K562 (cell line): Measurements from ENCODE around the gene PDE2A. TPM values are rescaled to one million over a fixed set of nuclear protein-coding genes. Genes with fewer than 3 reads are reported as not detected.

Experiments
- ATAC-seq: fragments of 200-7000 bp; cut with Tn5 transposase; 3 replicates; pipeline ENCODE4 v1.9.1; 2020; ENCODE audit warnings: moderate library complexity
- BruUV-seq: library from RNA; stranded (reverse); fragments of 400-500 nt; replicated peaks from 2 replicates; lab custom pipeline; 2021; lab: Mats Ljungman, UMichigan
- CTCF ChIA-PET: fragments of 300-600 bp; formaldehyde crosslinking; extraction: SDS; loops from one replicate; lab custom pipeline; 2021; ENCODE audit warnings: low intra/inter-chr PET ratio; lab: Yijun Ruan, JAX
- POLR2A ChIA-PET: fragments of 300-600, 350-650 bp; sonication (Branson Sonifier 250); formaldehyde crosslinking; extraction: SDS; loops from one replicate; lab custom pipeline; 2021; ENCODE audit warnings: antibody characterized with exemption, inconsistent platforms; lab: Yijun Ruan, JAX
- DNase-seq, 4 experiments: peaks; one replicate each; pipeline versions ENCODE4 v3.0.0 to v3.0.0-alpha.2; 2011 to 2018; ENCODE audit warnings: low spot score in 3 of 4, mixed read lengths in 3 of 4; ENCODE audit errors: extremely low read depth in 1 of 4
- FAIRE-seq: peaks from 2 replicates; lab custom pipeline; 2011; peaks lifted over from hg19 to GRCh38; lab: Jason Lieb, UNC
- H2AFZ ChIP-seq: 2 replicates; pipeline ENCODE4 v1.6.0; 2011; ENCODE audit warnings: low read depth, low read length, control low read depth, inconsistent platforms
- H3K27ac ChIP-seq: fragments of 200-600 bp; 3 replicates; pipeline ENCODE4 v1.8.0; 2011; ENCODE audit warnings: low read depth, mild to moderate bottlenecking, control low read depth, inconsistent platforms, low read length, moderate library complexity, mixed read lengths; ENCODE audit errors: extremely low read depth
- H3K27me3 ChIP-seq, 2 experiments: fragments of 300-600 bp in 1 of 2; 2 replicates in 1 of 2; 3 replicates in 1 of 2; pipeline versions ENCODE4 v1.6.0 to v1.8.0; 2011; ENCODE audit warnings: inconsistent platforms in 2 of 2, low read length in 2 of 2, mild to moderate bottlenecking in 1 of 2, mixed read lengths in 1 of 2, moderate library complexity in 1 of 2; ENCODE audit not compliant: control insufficient read depth in 2 of 2, insufficient read depth in 2 of 2
- H3K36me3 ChIP-seq: fragments of 300-600 bp; 3 replicates; pipeline ENCODE4 v1.8.0; 2011; ENCODE audit warnings: mild to moderate bottlenecking, low read length, inconsistent platforms; ENCODE audit not compliant: control insufficient read depth, insufficient read depth
- H3K4me1 ChIP-seq, 2 experiments: fragments of 200-600 bp in 1 of 2; replicated peaks in 1 of 2; 2 replicates in 1 of 2; 3 replicates in 1 of 2; pipeline versions ENCODE4 v1.5.1 to v1.8.0; 2011; ENCODE audit warnings: inconsistent platforms in 2 of 2, low read length in 2 of 2, mild to moderate bottlenecking in 1 of 2, mixed read lengths in 1 of 2, moderate library complexity in 1 of 2; ENCODE audit not compliant: control insufficient read depth in 2 of 2, insufficient read depth in 2 of 2
- H3K4me2 ChIP-seq: 2 replicates; pipeline ENCODE4 v1.6.1; 2011; ENCODE audit warnings: low read length, control low read depth, inconsistent platforms, mixed read lengths; ENCODE audit not compliant: insufficient read depth
- H3K4me3 ChIP-seq: fragments of 200-600 bp; sonication (generic), shearing (Covaris generic); 2 replicates; pipeline ENCODE4 v1.5.1; 2016; ENCODE audit warnings: control low read depth, inconsistent platforms
- H3K79me2 ChIP-seq: fragments of 200-600 bp; 3 replicates; pipeline ENCODE4 v1.8.0; 2011; ENCODE audit warnings: low read length, inconsistent platforms; ENCODE audit not compliant: control insufficient read depth, insufficient read depth
- H3K9ac ChIP-seq, 2 experiments: 2 replicates each; pipeline versions ENCODE4 v1.6.0 to v1.6.1; 2011; ENCODE audit warnings: low read depth in 2 of 2, low read length in 2 of 2, control low read depth in 1 of 2, inconsistent platforms in 1 of 2, mild to moderate bottlenecking in 1 of 2, mixed read lengths in 1 of 2; ENCODE audit not compliant: insufficient read depth in 1 of 2
- H3K9me1 ChIP-seq: one replicate; pipeline ENCODE4 v1.6.0; 2011; ENCODE audit warnings: inconsistent platforms, mild to moderate bottlenecking, low read length, moderate library complexity; ENCODE audit not compliant: control insufficient read depth, insufficient read depth
- H3K9me3 ChIP-seq: replicated peaks from 2 replicates; pipeline ENCODE4 v1.5.1; 2011; ENCODE audit warnings: low read depth, low read length, inconsistent platforms; ENCODE audit not compliant: control insufficient read depth, insufficient read depth
- H4K20me1 ChIP-seq: replicated peaks from 2 replicates; pipeline ENCODE4 v1.6.1; 2011; ENCODE audit warnings: low read length, inconsistent platforms, mixed read lengths; ENCODE audit not compliant: control insufficient read depth, insufficient read depth
- CBX1 ChIP-seq: sonication (generic); IDR thresholded peaks from 2 replicates; pipeline ENCODE4 v1.6.1; 2016; ENCODE audit warnings: antibody characterized with exemption, low read depth, mild to moderate bottlenecking
- CBX2 ChIP-seq: fragments of 200-600 bp; sonication (generic); IDR thresholded peaks from one replicate; pipeline ENCODE4 v1.6.1; 2012; ENCODE audit warnings: mild to moderate bottlenecking, low read length, inconsistent platforms; ENCODE audit not compliant: insufficient read depth, poor library complexity, severe bottlenecking
- CHD4 ChIP-seq: fragments of 200-600 bp; sonication (generic); IDR thresholded peaks from 3 replicates; pipeline ENCODE4 v1.6.1; 2012; ENCODE audit warnings: low read depth, mild to moderate bottlenecking, mixed read lengths, low read length, inconsistent platforms; ENCODE audit not compliant: insufficient read depth, insufficient replicate concordance, poor library complexity, severe bottlenecking
- E2F5 ChIP-seq: sonication (generic); formaldehyde crosslinking; IDR thresholded peaks from 2 replicates; pipeline ENCODE4 v1.8.0; 2022; ENCODE audit warnings: mild to moderate bottlenecking, missing genetic modification reagents
- FOS ChIP-seq: IDR thresholded peaks from 3 replicates; pipeline ENCODE4 v1.6.1; 2011; ENCODE audit not compliant: insufficient read length; ENCODE audit errors: extremely low read depth
- HMG20A ChIP-seq: fragments of 450-650 bp; formaldehyde crosslinking; conservative IDR thresholded peaks from 2 replicates; pipeline ENCODE4 v1.4.0; 2020; ENCODE audit warnings: mild to moderate bottlenecking, mixed read lengths
- KLF13 ChIP-seq: fragments of 450-650 bp; IDR thresholded peaks from 2 replicates; pipeline ENCODE4 v1.6.1; 2016; ENCODE audit warnings: missing genetic modification characterization, low read depth, mild to moderate bottlenecking, missing compliant biosample characterization, moderate library complexity, borderline replicate concordance
- NCOA6 ChIP-seq: fragments of 450-650 bp; IDR thresholded peaks from 2 replicates; pipeline ENCODE4 v1.6.1; 2017; ENCODE audit warnings: mild to moderate bottlenecking
- NR0B1 ChIP-seq: fragments of 450-650 bp; IDR thresholded peaks from one replicate; pipeline ENCODE4 v1.6.1; 2018; ENCODE audit warnings: mild to moderate bottlenecking, moderate library complexity; ENCODE audit not compliant: partially characterized antibody
- NUFIP1 ChIP-seq: fragments of 450-650 bp; IDR thresholded peaks from 2 replicates; pipeline ENCODE4 v1.6.1; 2018; ENCODE audit not compliant: partially characterized antibody
- PKNOX1 ChIP-seq: fragments of 450-650 bp; IDR thresholded peaks from 2 replicates; pipeline ENCODE4 v1.6.1; 2016
- RBBP5 ChIP-seq: fragments of 200-600 bp; sonication (generic); IDR thresholded peaks from 2 replicates; pipeline ENCODE4 v1.6.1; 2012; ENCODE audit warnings: borderline replicate concordance, mild to moderate bottlenecking, low read length, control low read depth, inconsistent platforms; ENCODE audit not compliant: insufficient read depth, poor library complexity, severe bottlenecking
- THAP12 ChIP-seq: fragments of 250-450 bp; sonication (Bioruptor Pico); IDR thresholded peaks from 2 replicates; pipeline ENCODE4 v1.9.0; 2021; ENCODE audit warnings: mild to moderate bottlenecking, inconsistent platforms
- ZNF24 ChIP-seq: fragments of 450-650 bp; IDR thresholded peaks from 2 replicates; pipeline ENCODE4 v1.6.1; 2016
- ZNF277 ChIP-seq: fragments of 250-450 bp; sonication (Bioruptor Pico); IDR thresholded peaks from 2 replicates; pipeline ENCODE4 v1.8.0; 2022; ENCODE audit warnings: inconsistent platforms, mild to moderate bottlenecking, moderate library complexity, borderline replicate concordance
- WGBS: fragments of 100-300 bp; shearing (Covaris generic); methylation state at CpG from one replicate; pipeline ENCODE4 v1.1.6; 2016; ENCODE audit warnings: low coverage, mixed read lengths; ENCODE audit not compliant: insufficient coverage; ENCODE audit errors: missing lambda C conversion rate; 5-methylcytosine and 5-hydroxymethylcytosine counted together
- in situ Hi-C: fragments of 300-500 bp; cut with MboI; formaldehyde crosslinking; loops from 4 replicates; pipeline ENCODE4 v1.15.0; 2018; ENCODE audit warnings: inconsistent platforms, mixed read lengths
- intact Hi-C: fragments of 100-400 bp; cut with micrococcal nuclease; formaldehyde crosslinking; loops from 2 replicates; pipeline ENCODE4 v1.14.2; 2022
- polyA plus RNA-seq, 8 experiments: library from polyadenylated mRNA; depleted of rRNA in 4 of 8; stranded (reverse) in 5 of 8; unstranded in 3 of 8; fragments of >200 nt; fragmentation: Nextera tagmentation in 2 of 8; fragmentation: Illumina TruSeq in 1 of 8; extraction: Ambion mirVana in 2 of 8; extraction: Trizol in 1 of 8; gene quantifications; 2 replicates each; pipeline versions ENCODE4 v1.2.1 to v1.2.3, GENCODE V29; 2011 to 2014; ENCODE audit warnings: inconsistent platforms in 1 of 8, missing spikeins in 1 of 8
- total RNA-seq, 7 experiments: library from RNA; depleted of rRNA in 6 of 7; stranded (reverse); fragments of >200 nt in 6 of 7; fragmentation: Illumina TruSeq in 2 of 7; extraction: Trizol in 2 of 7; gene quantifications; 2 replicates each; pipeline versions ENCODE4 v1.2.1 to v1.2.3, GENCODE V29; 2011 to 2021; ENCODE audit warnings: low replicate concordance in 1 of 7

The PDE2A gene
- total and polyA plus RNA-seq, 9 of the 15 experiments (the other 6 are each of a cell fraction or from before 2014, with no cell fraction given): 0.07 to 15.2 (median 1.6) TPM; not detected in 1

GRCh38 chr11:72701466-72701865 lies 27.2 kb upstream of the PDE2A start:
- peaks cover 86% of the 10 kb centered on the region; the same call in 2 of the 3 replicates for H3K36me3 ChIP-seq
- H3K4me2 ChIP-seq: no peak overlapping the region
- 95% methylated on average over 8 of the region's 10 CpGs for WGBS
- H3K27ac ChIP-seq: no peak overlapping the region
- DNase-seq: no peak
- H3K4me3 ChIP-seq: no peak overlapping the region
- FAIRE-seq: no peak
- ATAC-seq: no peak
- H3K9me1 ChIP-seq: peaks cover 13% of the 10 kb centered on the region
- peaks cover 3% of the 10 kb centered on the region; the same call in 1 of the 2 replicates for H4K20me1 ChIP-seq
- H3K4me1 ChIP-seq: peaks cover 8 to 48% of the 10 kb centered on the region in 2 experiments; a peak in 4 of 5 replicates
- no peaks in the 10 kb centered on the region for H3K27me3 ChIP-seq
- no peak overlapping the region for H2AFZ ChIP-seq
- no peaks in the 10 kb centered on the region for H3K9me3 ChIP-seq
- ChIA-PET POLR2A (interaction anchor here (0.6 kb wide), 1 partner anchor 71 kb away, joined by 3 read pairs; no protein-coding TSS in a partner anchor), CTCF (no interaction called here)
- BruUV-seq: no TSS peak
- in situ Hi-C loops: no loop called here
- no peak overlapping the region for H3K9ac ChIP-seq
- H3K79me2 ChIP-seq: no peaks in the 10 kb centered on the region; the same call in 2 of the 3 replicates
- intact Hi-C loops: no loop called here
- TF ChIP-seq FOS: no peak
- TF ChIP-seq HMG20A (CRISPR knock-in tag): no peak
- TF ChIP-seq NR0B1: no peak
- TF ChIP-seq THAP12 (CRISPR knock-in tag): no peak
- no peak for TF ChIP-seq ZNF277 (CRISPR knock-in tag)
- TF ChIP-seq PKNOX1: no peak
- TF ChIP-seq NUFIP1: no peak
- no peak for TF ChIP-seq CBX1
- no peak for TF ChIP-seq CBX2
- no peak for TF ChIP-seq KLF13 (tag)
- TF ChIP-seq RBBP5: no peak
- no peak for TF ChIP-seq CHD4
- TF ChIP-seq E2F5 (CRISPR knock-in tag): no peak
- TF ChIP-seq NCOA6: no peak
- no peak for TF ChIP-seq ZNF24
